Measurements from ENCODE around the gene PDZRN3. TPM values are rescaled to one million over a fixed set of nuclear protein-coding genes. Genes with fewer than 3 reads are reported as not detected.

The PDZRN3 gene
- total RNA-seq, 1 experiment from 2014 or later, result not detected

- CTCF ChIA-PET, result no interaction called here
- no peak for ATAC-seq
- no peak overlapping the region for H3K4me3 ChIP-seq (ENCODE audit: low read depth in 2 of 2, low read length in 2 of 2)
- intact Hi-C loops (cut with micrococcal nuclease; ENCODE audit: unreplicated experiment), result no loop called here
- H3K4me1 ChIP-seq (ENCODE audit: control insufficient read depth, insufficient read depth, low read length), result no peaks in the 10 kb centered on the region
- no peaks in the 10 kb centered on the region for H3K36me3 ChIP-seq (ENCODE audit: control insufficient read depth, insufficient read depth, low read length)
- POLR2A ChIA-PET, result no interaction called here
- no TSS peak for BruUV-seq (replicated peaks)
- DNase-seq (ENCODE audit: low read depth, low spot score), result no peak
- in situ Hi-C loops (cut with HindIII; ENCODE audit: low pct_unique_long_range_greater_than_20kb, low sequenced_read_pairs), result no loop called here
- TF ChIP-seq POLR2AphosphoS5 (IDR thresholded peaks at IDR 0.05; ENCODE audit: low read depth, low read length), result no peak
- no peak for TF ChIP-seq TCF7L2 (IDR thresholded peaks at IDR 0.05; ENCODE audit: low read depth, low read length)
- TF ChIP-seq REST (IDR thresholded peaks at IDR 0.05; ENCODE audit: insufficient read depth in 1 of 2, low read depth in 2 of 2, low read length in 1 of 2), result no peak
- H3K9me3 ChIP-seq (ENCODE audit: control insufficient read depth, insufficient read depth, low read depth, low read length), result no peaks in the 10 kb centered on the region
- H3K27me3 ChIP-seq (ENCODE audit: control insufficient read depth, insufficient read depth, low read length), result no peaks in the 10 kb centered on the region
- H3K27ac ChIP-seq (ENCODE audit: low read length), result no peak overlapping the region
Measured at GRCh38 chr3:73511571-73512525, 112.9 kb downstream of the PDZRN3 start.

- no peak for DNase-seq (ENCODE audit: low read depth, low spot score)
- ChIA-PET POLR2A (no interaction called here), CTCF (no interaction called here)
- Histone ChIP-seq H3K4me3 (ENCODE audit: low read depth in 2 of 2, low read length in 2 of 2) (no peak overlapping the region), H3K27me3 (ENCODE audit: control insufficient read depth, insufficient read depth, low read length) (no peaks in the 10 kb centered on the region), H3K4me1 (ENCODE audit: control insufficient read depth, insufficient read depth, low read length) (no peaks in the 10 kb centered on the region), H3K27ac (ENCODE audit: low read length) (no peak overlapping the region), H3K9me3 (ENCODE audit: control insufficient read depth, insufficient read depth, low read depth, low read length) (no peaks in the 10 kb centered on the region), H3K36me3 (ENCODE audit: control insufficient read depth, insufficient read depth, low read length) (no peaks in the 10 kb centered on the region)
- in situ Hi-C loops (cut with HindIII; ENCODE audit: low pct_unique_long_range_greater_than_20kb, low sequenced_read_pairs), result no loop called here
- BruUV-seq (replicated peaks), result no TSS peak
- no peak for TF ChIP-seq REST (IDR thresholded peaks at IDR 0.05; ENCODE audit: insufficient read depth in 1 of 2, low read depth in 2 of 2, low read length in 1 of 2)
- TF ChIP-seq CTCF (IDR thresholded peaks at IDR 0.05), result no peak
- no peak for TF ChIP-seq TCF7L2 (IDR thresholded peaks at IDR 0.05; ENCODE audit: low read depth, low read length)
- TF ChIP-seq POLR2AphosphoS5 (IDR thresholded peaks at IDR 0.05; ENCODE audit: low read depth, low read length), result no peak
- no peak for TF ChIP-seq SIN3A (IDR thresholded peaks at IDR 0.05; ENCODE audit: borderline replicate concordance, insufficient read depth, low read depth, low read length)
- ATAC-seq, result no peak
- intact Hi-C loops (cut with micrococcal nuclease; ENCODE audit: unreplicated experiment), result no loop called here
Measured at GRCh38 chr3:73510784-73511183, 114.0 kb downstream of the PDZRN3 start.
